CD4-positive, alpha-beta T cell (primary cell): ENCODE results near the gene ZNRF3. TPM values are rescaled to one million over a fixed set of nuclear protein-coding genes. Genes with fewer than 3 reads are reported as not detected.

Source experiments
- ATAC-seq: fragments of 200-7000 bp; cut with Tn5 transposase; one replicate; pipeline ENCODE4 v1.10.0; 2022; ENCODE audit warnings: mild to moderate bottlenecking; ENCODE audit not compliant: poor library complexity
- CTCF ChIA-PET: fragments of 350-600 bp; sonication (Branson Sonifier 250); formaldehyde crosslinking; loops from one replicate; lab custom pipeline; 2021; ENCODE audit warnings: antibody characterized with exemption, inconsistent platforms; lab: Charles Lee
- POLR2A ChIA-PET: fragments of 350-600 bp; sonication (Branson Sonifier 250); formaldehyde crosslinking; loops from one replicate; lab custom pipeline; 2021; ENCODE audit warnings: antibody characterized with exemption, inconsistent platforms; lab: Charles Lee
- DNase-seq, 14 experiments: peaks; one replicate each; pipeline ENCODE4 v3.0.0-alpha.2; 2013 to 2020; ENCODE audit warnings: mixed read lengths in 2 of 14
- H3K27ac ChIP-seq, 2 donors: one replicate each; pipeline versions ENCODE4 v1.5.1 to v1.7.0; 2013; ENCODE audit warnings: low read length in 2 of 2, low read depth in 1 of 2, mild to moderate bottlenecking in 1 of 2
- H3K27me3 ChIP-seq, 2 experiments: 1 replicate in 1 of 2; 2 replicates in 1 of 2; pipeline versions ENCODE4 v1.6.1 to v1.7.0; 2013; ENCODE audit warnings: low read length in 2 of 2, control low read depth in 1 of 2, mild to moderate bottlenecking in 1 of 2, moderate library complexity in 1 of 2; ENCODE audit not compliant: insufficient read depth in 2 of 2, control insufficient read depth in 1 of 2
- H3K36me3 ChIP-seq: one replicate; pipeline ENCODE4 v1.6.1; 2013; ENCODE audit warnings: low read length, control low read depth; ENCODE audit not compliant: insufficient read depth
- H3K4me1 ChIP-seq: one replicate; pipeline ENCODE4 v1.6.1; 2013; ENCODE audit warnings: low read length, control low read depth; ENCODE audit not compliant: insufficient read depth
- H3K4me3 ChIP-seq: one replicate; pipeline ENCODE4 v1.5.1; 2013; ENCODE audit warnings: mild to moderate bottlenecking, low read length, moderate library complexity
- H3K9me3 ChIP-seq, 2 experiments: 1 replicate in 1 of 2; 2 replicates in 1 of 2; pipeline versions ENCODE4 v1.6.1 to v1.7.0; 2013; ENCODE audit warnings: low read length in 2 of 2, mild to moderate bottlenecking in 2 of 2, control low read depth in 1 of 2, moderate library complexity in 1 of 2; ENCODE audit not compliant: control insufficient read depth in 1 of 2, insufficient read depth in 1 of 2
- H3K27ac Mint-ChIP-seq: one replicate; pipeline ENCODE4 v1.8.0; 2020; ENCODE audit warnings: mixed read lengths
- H3K27me3 Mint-ChIP-seq: one replicate; pipeline ENCODE4 v1.8.0; 2021; ENCODE audit warnings: mixed read lengths
- H3K36me3 Mint-ChIP-seq: one replicate; pipeline ENCODE4 v1.8.0; 2021; ENCODE audit warnings: low read depth, mixed read lengths
- H3K4me1 Mint-ChIP-seq: one replicate; pipeline ENCODE4 v1.8.0; 2021; ENCODE audit warnings: low read depth, mixed read lengths
- H3K4me3 Mint-ChIP-seq: one replicate; pipeline ENCODE4 v1.8.0; 2020; ENCODE audit warnings: mild to moderate bottlenecking, mixed read lengths
- H3K9me3 Mint-ChIP-seq: one replicate; pipeline ENCODE4 v1.8.0; 2020; ENCODE audit warnings: mixed read lengths
- intact Hi-C, 2 experiments: fragments of 100-400 bp; cut with DNase I in 1 of 2; cut with micrococcal nuclease in 1 of 2; formaldehyde crosslinking; loops; one replicate each; pipeline versions ENCODE4 v1.15.1 to v1.9.0; 2023 to 2025; cut with DNase I, micrococcal nuclease
- total RNA-seq, 174 experiments: library from RNA in 2 of 174; stranded (reverse) in 2 of 174; gene quantifications; one replicate each; pipeline ENCODE4 v1.2.3 and lab custom pipeline; 2021 to 2026
- TF ChIP-seq, protein P1 (sequence below): fragments of 200-600 bp; IDR thresholded peaks from one replicate; pipeline ENCODE4 v1.8.0; 2022; ENCODE audit warnings: antibody characterized with exemption, mild to moderate bottlenecking

ZNRF3 gene
- total RNA-seq, 2 experiments from 2014 or later = 0.38 to 0.61 TPM

DNA sequence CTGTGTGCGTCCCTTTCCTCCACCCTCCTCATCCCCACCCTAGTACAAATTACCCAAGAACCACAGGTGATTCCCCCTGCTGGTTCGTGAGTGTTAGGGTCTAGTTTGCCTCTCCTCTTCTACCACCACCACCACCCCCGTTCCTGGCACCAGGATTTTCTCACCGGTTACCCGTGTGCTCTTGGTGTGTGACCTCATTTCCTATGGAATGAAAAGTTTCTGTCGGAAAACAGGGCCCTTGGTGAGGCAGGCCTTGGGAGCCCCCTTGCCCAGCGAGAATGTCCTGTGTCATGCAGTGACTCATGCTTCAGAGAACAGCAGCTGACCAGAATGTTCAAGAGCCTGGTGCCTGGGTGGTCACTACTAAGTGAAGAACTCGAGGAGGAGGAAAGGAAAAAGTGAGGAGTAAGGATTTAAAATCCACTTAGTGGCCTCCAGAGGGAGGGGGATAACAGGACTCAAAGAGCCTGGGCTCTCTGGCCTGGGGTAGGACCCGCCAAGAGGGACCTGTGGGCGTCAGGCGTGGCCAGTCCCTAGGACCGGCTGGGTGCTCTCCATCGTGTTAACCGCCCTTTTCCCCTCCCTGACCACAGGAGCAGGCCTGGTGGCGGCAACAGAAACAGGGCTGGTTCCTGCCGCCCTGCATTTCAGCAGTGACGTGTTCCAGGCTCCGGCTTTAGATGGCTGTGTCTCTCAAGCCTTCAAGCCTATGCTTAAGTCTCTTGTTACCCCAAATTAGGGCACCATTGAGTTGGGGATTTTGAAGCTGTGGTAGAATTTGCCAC lies 148.0 kb downstream of the ZNRF3 start:
- intact Hi-C loops = no loop called here
- ATAC-seq (no peak), DNase-seq (no peak)
- no peak overlapping the region for H3K4me3 ChIP-seq
- ChIA-PET POLR2A (no interaction called here), CTCF (no interaction called here)
- Mint-ChIP-seq H3K27me3 (peaks cover 61% of the 10 kb centered on the region), H3K4me3 (no peak overlapping the region), H3K9me3 (no peaks in the 10 kb centered on the region), H3K36me3 (no peaks in the 10 kb centered on the region), H3K27ac (no peak overlapping the region), H3K4me1 (peaks cover 14% of the 10 kb centered on the region)
- TF ChIP-seq, protein P1, sequence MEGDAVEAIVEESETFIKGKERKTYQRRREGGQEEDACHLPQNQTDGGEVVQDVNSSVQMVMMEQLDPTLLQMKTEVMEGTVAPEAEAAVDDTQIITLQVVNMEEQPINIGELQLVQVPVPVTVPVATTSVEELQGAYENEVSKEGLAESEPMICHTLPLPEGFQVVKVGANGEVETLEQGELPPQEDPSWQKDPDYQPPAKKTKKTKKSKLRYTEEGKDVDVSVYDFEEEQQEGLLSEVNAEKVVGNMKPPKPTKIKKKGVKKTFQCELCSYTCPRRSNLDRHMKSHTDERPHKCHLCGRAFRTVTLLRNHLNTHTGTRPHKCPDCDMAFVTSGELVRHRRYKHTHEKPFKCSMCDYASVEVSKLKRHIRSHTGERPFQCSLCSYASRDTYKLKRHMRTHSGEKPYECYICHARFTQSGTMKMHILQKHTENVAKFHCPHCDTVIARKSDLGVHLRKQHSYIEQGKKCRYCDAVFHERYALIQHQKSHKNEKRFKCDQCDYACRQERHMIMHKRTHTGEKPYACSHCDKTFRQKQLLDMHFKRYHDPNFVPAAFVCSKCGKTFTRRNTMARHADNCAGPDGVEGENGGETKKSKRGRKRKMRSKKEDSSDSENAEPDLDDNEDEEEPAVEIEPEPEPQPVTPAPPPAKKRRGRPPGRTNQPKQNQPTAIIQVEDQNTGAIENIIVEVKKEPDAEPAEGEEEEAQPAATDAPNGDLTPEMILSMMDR = no peak
- no peaks in the 10 kb centered on the region for H3K36me3 ChIP-seq
- peaks cover 0 to 7% of the 10 kb centered on the region in 2 experiments for H3K9me3 ChIP-seq
- peaks cover 32 to 39% of the 10 kb centered on the region in 2 experiments for H3K27me3 ChIP-seq
- no peak overlapping the region for H3K27ac ChIP-seq
- H3K4me1 ChIP-seq = peaks cover 13% of the 10 kb centered on the region

DNA sequence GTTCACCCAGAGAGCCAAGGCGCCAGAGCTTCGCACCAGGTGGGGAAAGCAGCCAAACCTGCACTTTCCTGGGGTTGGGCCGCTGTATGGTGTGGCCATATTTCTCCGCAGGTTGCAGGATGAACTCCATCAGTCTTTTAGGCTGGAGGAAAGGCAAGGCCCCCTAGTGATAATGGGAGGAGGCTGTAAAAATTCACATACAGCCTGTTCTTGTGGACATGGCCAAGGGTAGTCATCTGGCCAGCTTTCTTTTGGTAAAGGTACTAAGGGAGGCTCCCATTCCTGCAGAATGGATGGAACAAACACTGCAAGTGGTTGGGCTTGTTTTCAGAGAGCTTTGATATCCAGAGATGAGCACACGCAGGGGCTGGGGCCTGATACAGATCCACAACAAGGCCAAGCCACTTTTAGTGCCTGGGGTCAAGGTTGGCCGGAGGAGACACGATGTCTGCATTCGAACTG lies 148.7 kb downstream of the ZNRF3 start:
- intact Hi-C loops = no loop called here

DNA sequence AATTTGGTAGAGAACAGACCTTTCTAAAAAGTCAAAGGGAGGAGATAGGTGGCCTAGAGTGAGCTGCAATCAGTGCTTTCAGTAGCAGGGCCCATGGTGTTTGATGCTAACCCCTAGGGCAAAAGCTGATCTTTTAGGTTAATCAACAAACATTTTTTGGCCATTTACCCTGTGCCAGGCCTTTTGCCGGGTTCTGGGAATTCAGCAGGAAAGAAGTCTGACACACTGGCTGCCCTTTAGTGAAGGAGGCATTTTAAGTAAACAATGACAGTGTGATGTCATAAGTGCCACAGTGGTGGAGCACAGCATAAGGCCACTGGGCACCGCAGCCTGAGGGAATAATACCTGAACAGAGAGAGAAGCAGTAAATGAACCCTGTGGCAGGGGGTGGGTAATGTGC lies 149.2 kb downstream of the ZNRF3 start:
- peaks cover 14% of the 10 kb centered on the region for H3K4me1 Mint-ChIP-seq
- CTCF ChIA-PET = no interaction called here
- no peak overlapping the region for H3K27ac Mint-ChIP-seq
- H3K27me3 Mint-ChIP-seq = peaks cover 59% of the 10 kb centered on the region
- H3K27me3 ChIP-seq = peaks cover 32 to 39% of the 10 kb centered on the region in 2 experiments
- DNase-seq = no peak
- TF ChIP-seq, protein P1 = no peak
- H3K4me3 ChIP-seq = no peak overlapping the region
- H3K4me3 Mint-ChIP-seq = no peak overlapping the region
- no peaks in the 10 kb centered on the region for H3K36me3 ChIP-seq
- H3K4me1 ChIP-seq = peaks cover 13% of the 10 kb centered on the region
- intact Hi-C loops = no loop called here
- no peak for ATAC-seq
- H3K27ac ChIP-seq = no peak overlapping the region
- no peaks in the 10 kb centered on the region for H3K36me3 Mint-ChIP-seq
- H3K9me3 Mint-ChIP-seq = no peaks in the 10 kb centered on the region
- H3K9me3 ChIP-seq = peaks cover 0 to 7% of the 10 kb centered on the region in 2 experiments
- POLR2A ChIA-PET = no interaction called here

More for the DNA sequence above, 148.7 kb downstream of the ZNRF3 start:
- Mint-ChIP-seq H3K36me3 (no peaks in the 10 kb centered on the region), H3K27ac (no peak overlapping the region), H3K4me1 (peaks cover 14% of the 10 kb centered on the region), H3K4me3 (no peak overlapping the region), H3K27me3 (peaks cover 61% of the 10 kb centered on the region), H3K9me3 (no peaks in the 10 kb centered on the region)
- Histone ChIP-seq H3K9me3 (peaks cover 0 to 7% of the 10 kb centered on the region in 2 experiments), H3K27me3 (peaks cover 32 to 39% of the 10 kb centered on the region in 2 experiments), H3K27ac (no peak overlapping the region), H3K4me1 (peaks cover 13% of the 10 kb centered on the region), H3K4me3 (no peak overlapping the region), H3K36me3 (no peaks in the 10 kb centered on the region)
- ATAC-seq (no peak), DNase-seq (no peak)
- TF ChIP-seq, protein P1 = no peak
- POLR2A ChIA-PET = no interaction called here
- CTCF ChIA-PET = no interaction called here
